Panc1 (cell line): ENCODE measurements around the gene STK24. TPM values are rescaled to one million over a fixed set of nuclear protein-coding genes. Genes with fewer than 3 reads are reported as not detected.

Experiments used
- ATAC-seq: fragments of 200-7000 bp; cut with Tn5 transposase; 2 replicates; pipeline ENCODE4 v1.9.1; 2020; ENCODE audit warnings: mild to moderate bottlenecking, moderate library complexity
- BruUV-seq: library from RNA; stranded (reverse); fragments of 400-500 nt; replicated peaks from 2 replicates; lab custom pipeline; 2021; lab: Mats Ljungman, UMichigan
- CTCF ChIA-PET: fragments of 300-600 bp; sonication (Branson Sonifier 250); formaldehyde crosslinking; loops from one replicate; lab custom pipeline; 2022; ENCODE audit warnings: antibody characterized with exemption; lab: Charles Lee
- POLR2A ChIA-PET: fragments of 300-600 bp; sonication (Branson Sonifier 250); formaldehyde crosslinking; loops from one replicate; lab custom pipeline; 2022; ENCODE audit warnings: antibody characterized with exemption; lab: Charles Lee
- DNase-seq: peaks from one replicate; pipeline ENCODE4 v3.0.0-alpha.2; 2010; ENCODE audit warnings: low read depth, low spot score
- H3K27ac ChIP-seq: 2 replicates; pipeline ENCODE4 v1.5.1; 2011; ENCODE audit warnings: mild to moderate bottlenecking, low read length, inconsistent platforms
- H3K27me3 ChIP-seq: fragments of 200-500 bp; sonication (Bioruptor generic); 2 replicates; pipeline ENCODE4 v1.6.0; 2014; ENCODE audit warnings: low read length, inconsistent platforms; ENCODE audit not compliant: control insufficient read depth, insufficient read depth
- H3K36me3 ChIP-seq: fragments of 200-500 bp; sonication (Bioruptor generic); 2 replicates; pipeline ENCODE4 v1.5.1; 2014; ENCODE audit warnings: inconsistent platforms, mild to moderate bottlenecking, low read length, moderate library complexity; ENCODE audit not compliant: control insufficient read depth, insufficient read depth
- H3K4me1 ChIP-seq: 2 replicates; pipeline ENCODE4 v1.5.1; 2011; ENCODE audit warnings: inconsistent platforms, mild to moderate bottlenecking, low read length, moderate library complexity; ENCODE audit not compliant: control insufficient read depth, insufficient read depth
- H3K4me3 ChIP-seq, 2 experiments: 2 replicates each; pipeline ENCODE4 v1.5.1; 2011 to 2012; ENCODE audit warnings: low read depth in 2 of 2, low read length in 2 of 2, mild to moderate bottlenecking in 2 of 2, inconsistent platforms in 1 of 2, moderate library complexity in 1 of 2
- H3K9me3 ChIP-seq: fragments of 200-500 bp; sonication (Bioruptor generic); 2 replicates; pipeline ENCODE4 v1.5.1; 2014; ENCODE audit warnings: low read depth, mild to moderate bottlenecking, inconsistent platforms, low read length, moderate library complexity; ENCODE audit not compliant: control insufficient read depth, insufficient read depth
- POLR2AphosphoS5 ChIP-seq: IDR thresholded peaks from 2 replicates; pipeline ENCODE4 v1.6.1; 2012; ENCODE audit warnings: mild to moderate bottlenecking, low read depth, low read length, moderate library complexity
- SIN3A ChIP-seq: IDR thresholded peaks from 2 replicates; pipeline ENCODE4 v1.6.1; 2012; ENCODE audit warnings: low read depth, mild to moderate bottlenecking, low read length, moderate library complexity, borderline replicate concordance; ENCODE audit not compliant: insufficient read depth
- TCF7L2 ChIP-seq: IDR thresholded peaks from 2 replicates; pipeline ENCODE4 v1.6.1; 2011; ENCODE audit warnings: mild to moderate bottlenecking, low read depth, low read length, inconsistent platforms
- in situ Hi-C: cut with HindIII; loops from 2 replicates; pipeline ENCODE4 v1.10.0; 2016; ENCODE audit warnings: low sequenced_read_pairs, low pct_unique_long_range_greater_than_20kb
- intact Hi-C: fragments of 100-400 bp; cut with micrococcal nuclease; formaldehyde crosslinking; loops from one replicate; pipeline ENCODE4 v1.10.0; 2022; ENCODE audit not compliant: unreplicated experiment
- total RNA-seq: library from RNA; stranded (reverse); gene quantifications from one replicate; pipeline ENCODE4 v1.2.1, GENCODE V29; 2021; ENCODE audit not compliant: unreplicated experiment
- TF ChIP-seq, protein P1 (sequence below), 2 experiments: IDR thresholded peaks; 2 replicates each; pipeline ENCODE4 v1.6.1; 2011 to 2012; ENCODE audit warnings: low read depth in 2 of 2, control low read depth in 1 of 2, low read length in 1 of 2, mild to moderate bottlenecking in 1 of 2, moderate library complexity in 1 of 2; ENCODE audit not compliant: insufficient read depth in 1 of 2
- TF ChIP-seq, protein P2 (sequence below): fragments of 450-650 bp; IDR thresholded peaks from 2 replicates; pipeline ENCODE4 v1.5.1; 2017; ENCODE audit warnings: mild to moderate bottlenecking

STK24 gene
- total RNA-seq, 1 experiment from 2014 or later: 57.3 TPM

DNA sequence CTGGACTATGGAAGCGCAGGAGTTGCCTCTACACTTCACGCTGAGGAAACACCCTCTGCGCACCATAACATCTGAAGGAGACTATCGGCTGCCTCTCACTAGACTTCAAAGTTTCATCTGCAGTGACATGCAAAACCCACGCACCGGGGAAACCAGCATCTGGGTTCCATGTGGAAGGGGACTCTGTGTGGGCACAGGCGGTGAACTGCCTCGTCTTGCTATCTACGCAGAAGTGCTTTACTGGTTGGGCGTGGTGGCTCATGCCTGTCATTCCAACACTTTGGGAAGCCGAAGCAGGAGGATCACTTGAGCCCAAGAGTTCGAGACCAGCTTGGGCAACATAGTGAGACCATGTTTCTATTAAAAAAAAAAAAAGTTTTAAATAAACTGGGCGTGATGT is 116.4 kb downstream of the STK24 start:
- no peak for ATAC-seq
- TF ChIP-seq, protein P1, sequence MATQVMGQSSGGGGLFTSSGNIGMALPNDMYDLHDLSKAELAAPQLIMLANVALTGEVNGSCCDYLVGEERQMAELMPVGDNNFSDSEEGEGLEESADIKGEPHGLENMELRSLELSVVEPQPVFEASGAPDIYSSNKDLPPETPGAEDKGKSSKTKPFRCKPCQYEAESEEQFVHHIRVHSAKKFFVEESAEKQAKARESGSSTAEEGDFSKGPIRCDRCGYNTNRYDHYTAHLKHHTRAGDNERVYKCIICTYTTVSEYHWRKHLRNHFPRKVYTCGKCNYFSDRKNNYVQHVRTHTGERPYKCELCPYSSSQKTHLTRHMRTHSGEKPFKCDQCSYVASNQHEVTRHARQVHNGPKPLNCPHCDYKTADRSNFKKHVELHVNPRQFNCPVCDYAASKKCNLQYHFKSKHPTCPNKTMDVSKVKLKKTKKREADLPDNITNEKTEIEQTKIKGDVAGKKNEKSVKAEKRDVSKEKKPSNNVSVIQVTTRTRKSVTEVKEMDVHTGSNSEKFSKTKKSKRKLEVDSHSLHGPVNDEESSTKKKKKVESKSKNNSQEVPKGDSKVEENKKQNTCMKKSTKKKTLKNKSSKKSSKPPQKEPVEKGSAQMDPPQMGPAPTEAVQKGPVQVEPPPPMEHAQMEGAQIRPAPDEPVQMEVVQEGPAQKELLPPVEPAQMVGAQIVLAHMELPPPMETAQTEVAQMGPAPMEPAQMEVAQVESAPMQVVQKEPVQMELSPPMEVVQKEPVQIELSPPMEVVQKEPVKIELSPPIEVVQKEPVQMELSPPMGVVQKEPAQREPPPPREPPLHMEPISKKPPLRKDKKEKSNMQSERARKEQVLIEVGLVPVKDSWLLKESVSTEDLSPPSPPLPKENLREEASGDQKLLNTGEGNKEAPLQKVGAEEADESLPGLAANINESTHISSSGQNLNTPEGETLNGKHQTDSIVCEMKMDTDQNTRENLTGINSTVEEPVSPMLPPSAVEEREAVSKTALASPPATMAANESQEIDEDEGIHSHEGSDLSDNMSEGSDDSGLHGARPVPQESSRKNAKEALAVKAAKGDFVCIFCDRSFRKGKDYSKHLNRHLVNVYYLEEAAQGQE (IDR thresholded peaks at IDR 0.05; ENCODE audit: insufficient read depth in 1 of 2, low read depth in 2 of 2, low read length in 1 of 2): no peak
- TF ChIP-seq POLR2AphosphoS5 (no peak), TCF7L2 (no peak), SIN3A (no peak)
- TF ChIP-seq, protein P2, sequence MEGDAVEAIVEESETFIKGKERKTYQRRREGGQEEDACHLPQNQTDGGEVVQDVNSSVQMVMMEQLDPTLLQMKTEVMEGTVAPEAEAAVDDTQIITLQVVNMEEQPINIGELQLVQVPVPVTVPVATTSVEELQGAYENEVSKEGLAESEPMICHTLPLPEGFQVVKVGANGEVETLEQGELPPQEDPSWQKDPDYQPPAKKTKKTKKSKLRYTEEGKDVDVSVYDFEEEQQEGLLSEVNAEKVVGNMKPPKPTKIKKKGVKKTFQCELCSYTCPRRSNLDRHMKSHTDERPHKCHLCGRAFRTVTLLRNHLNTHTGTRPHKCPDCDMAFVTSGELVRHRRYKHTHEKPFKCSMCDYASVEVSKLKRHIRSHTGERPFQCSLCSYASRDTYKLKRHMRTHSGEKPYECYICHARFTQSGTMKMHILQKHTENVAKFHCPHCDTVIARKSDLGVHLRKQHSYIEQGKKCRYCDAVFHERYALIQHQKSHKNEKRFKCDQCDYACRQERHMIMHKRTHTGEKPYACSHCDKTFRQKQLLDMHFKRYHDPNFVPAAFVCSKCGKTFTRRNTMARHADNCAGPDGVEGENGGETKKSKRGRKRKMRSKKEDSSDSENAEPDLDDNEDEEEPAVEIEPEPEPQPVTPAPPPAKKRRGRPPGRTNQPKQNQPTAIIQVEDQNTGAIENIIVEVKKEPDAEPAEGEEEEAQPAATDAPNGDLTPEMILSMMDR: no peak
- Histone ChIP-seq H3K27me3 (no peaks in the 10 kb centered on the region), H3K9me3 (no peaks in the 10 kb centered on the region), H3K4me3 (no peak overlapping the region), H3K36me3 (no peaks in the 10 kb centered on the region), H3K4me1 (no peaks in the 10 kb centered on the region), H3K27ac (no peak overlapping the region)
- ChIA-PET POLR2A (no interaction called here), CTCF (no interaction called here)
- no peak for DNase-seq
- intact Hi-C loops: no loop called here
- no TSS peak for BruUV-seq
- in situ Hi-C loops: no loop called here

DNA sequence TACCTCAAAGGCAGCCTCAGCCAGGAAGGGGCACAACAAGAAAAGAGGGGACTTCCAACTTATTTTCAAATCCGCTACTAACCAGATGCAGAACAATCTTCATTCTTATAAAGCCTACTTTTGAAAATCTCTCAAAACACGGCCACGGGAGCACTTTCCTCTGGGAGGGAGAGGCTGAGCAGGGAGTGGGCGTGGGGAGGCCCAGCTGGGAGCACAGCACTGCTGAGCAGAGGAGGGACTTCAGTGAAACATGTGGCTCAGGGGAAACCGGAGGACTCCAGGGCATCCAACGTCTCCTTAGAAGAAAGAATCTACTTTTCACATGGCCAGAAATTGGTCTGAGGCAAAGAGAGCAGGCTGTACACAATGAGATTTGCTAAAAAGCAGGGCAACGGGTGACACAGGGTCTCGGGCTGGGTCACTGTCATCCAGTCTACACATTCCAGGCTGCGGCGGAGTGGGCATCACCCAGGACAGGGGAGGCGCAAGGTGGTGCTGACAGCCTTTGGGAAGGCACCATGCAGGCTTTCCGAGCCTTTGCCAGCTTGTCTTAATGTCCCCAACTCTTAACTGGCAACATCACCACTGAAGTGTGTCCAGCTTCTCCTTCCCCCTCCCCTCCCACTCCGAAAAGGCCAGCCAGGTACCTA is 117.1 kb downstream of the STK24 start:
- CTCF ChIA-PET: no interaction called here
- in situ Hi-C loops: no loop called here
- Histone ChIP-seq H3K27me3 (no peaks in the 10 kb centered on the region), H3K36me3 (no peaks in the 10 kb centered on the region), H3K4me3 (no peak overlapping the region), H3K4me1 (no peaks in the 10 kb centered on the region), H3K9me3 (no peaks in the 10 kb centered on the region), H3K27ac (no peak overlapping the region)
- no peak for TF ChIP-seq POLR2AphosphoS5
- TF ChIP-seq, protein P2: no peak
- TF ChIP-seq, protein P1 (IDR thresholded peaks at IDR 0.05; ENCODE audit: insufficient read depth in 1 of 2, low read depth in 2 of 2, low read length in 1 of 2): no peak
- no peak for TF ChIP-seq TCF7L2
- no peak for TF ChIP-seq SIN3A
- POLR2A ChIA-PET: no interaction called here
- BruUV-seq: no TSS peak
- ATAC-seq (no peak), DNase-seq (no peak)
- intact Hi-C loops: no loop called here
